RWPE2 (cell line): ENCODE data around the gene TRAF7.
A peak's percentile ranks its signal among the peaks of the same experiment; 100 is the strongest.

Source experiments
- ATAC-seq: fragments of 200-7000 bp; cut with Tn5 transposase; 3 replicates; pipeline ENCODE4 v1.9.1; 2021; ENCODE audit warnings: low read depth
- DNase-seq: peaks from one replicate; pipeline ENCODE4 v3.0.0-alpha.2; 2020; ENCODE audit warnings: low spot score
- H3K27ac ChIP-seq: fragments of 450-650 bp; 2 replicates; pipeline ENCODE4 v1.5.1; 2017; ENCODE audit warnings: mild to moderate bottlenecking; ENCODE audit not compliant: poor library complexity, severe bottlenecking
- H3K27me3 ChIP-seq: fragments of 250-450 bp; sonication (Bioruptor Pico); 2 replicates; pipeline ENCODE4 v1.5.1; 2021; ENCODE audit warnings: mild to moderate bottlenecking, moderate library complexity; ENCODE audit not compliant: insufficient read depth, poor library complexity, severe bottlenecking
- H3K36me3 ChIP-seq: fragments of 250-450 bp; sonication (Bioruptor Pico); 2 replicates; pipeline ENCODE4 v1.5.1; 2020; ENCODE audit warnings: low read depth, mild to moderate bottlenecking, moderate library complexity
- H3K4me1 ChIP-seq: fragments of 250-450 bp; sonication (Bioruptor Pico); 2 replicates; pipeline ENCODE4 v1.5.1; 2021; ENCODE audit warnings: mild to moderate bottlenecking, moderate library complexity; ENCODE audit not compliant: insufficient read depth, poor library complexity, severe bottlenecking
- H3K4me3 ChIP-seq: fragments of 250-450 bp; sonication (Bioruptor Pico); 2 replicates; pipeline ENCODE4 v1.5.1; 2021; ENCODE audit warnings: mild to moderate bottlenecking, moderate library complexity; ENCODE audit not compliant: severe bottlenecking
- H3K9me3 ChIP-seq: fragments of 250-450 bp; sonication (Bioruptor Pico); 2 replicates; pipeline ENCODE4 v1.5.1; 2021; ENCODE audit warnings: mild to moderate bottlenecking, moderate library complexity; ENCODE audit not compliant: severe bottlenecking
- TF ChIP-seq, protein P1 (sequence below): fragments of 450-650 bp; IDR thresholded peaks from one replicate; pipeline ENCODE4 v1.5.1; 2017; ENCODE audit warnings: mild to moderate bottlenecking, moderate library complexity; ENCODE audit not compliant: poor library complexity, severe bottlenecking

The TRAF7 gene

DNA sequence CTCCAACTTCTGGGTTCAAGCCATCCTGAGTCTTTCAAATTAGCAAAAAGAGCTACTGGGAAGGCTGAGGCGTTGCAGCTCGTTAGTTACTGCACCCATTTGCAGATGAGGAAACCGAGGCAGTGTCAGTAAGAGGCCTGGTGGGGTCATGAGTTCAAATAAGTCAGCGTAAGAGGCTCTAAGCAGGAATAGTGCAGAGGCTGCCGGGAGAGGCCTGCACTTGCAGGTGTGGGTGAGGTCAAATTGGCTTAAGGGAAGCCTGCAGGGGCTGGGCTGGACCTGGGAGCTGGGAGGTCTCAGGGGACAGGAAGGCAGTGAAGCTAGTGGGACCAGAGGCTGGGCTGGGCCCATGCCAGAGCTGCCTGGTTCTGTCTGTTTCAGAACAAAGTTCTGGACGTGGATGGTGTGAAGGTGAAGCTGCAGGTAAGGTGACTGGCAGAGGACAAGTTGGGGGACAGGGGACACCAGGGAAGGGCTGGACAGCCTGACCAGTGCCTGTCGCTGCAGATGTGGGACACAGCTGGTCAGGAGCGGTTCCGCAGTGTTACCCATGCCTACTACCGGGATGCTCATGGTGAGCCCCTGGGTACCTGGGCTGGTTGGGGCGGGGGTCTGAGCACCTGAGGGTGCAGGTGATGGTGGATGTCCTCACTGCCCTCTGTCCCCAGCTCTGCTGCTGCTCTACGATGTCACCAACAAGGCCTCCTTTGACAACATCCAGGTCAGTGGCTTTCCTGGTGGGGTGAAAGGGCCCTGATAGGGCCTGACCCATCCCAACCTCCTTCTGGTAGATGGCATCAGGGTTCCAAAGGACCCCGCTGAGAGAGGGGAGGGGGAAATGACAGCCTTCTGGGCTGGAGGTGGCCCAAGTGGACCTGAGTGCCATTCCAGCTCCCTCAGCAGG is 4.1 kb upstream of the TRAF7 start:
- no peaks in the 10 kb centered on the region for H3K9me3 ChIP-seq
- TF ChIP-seq, protein P1, sequence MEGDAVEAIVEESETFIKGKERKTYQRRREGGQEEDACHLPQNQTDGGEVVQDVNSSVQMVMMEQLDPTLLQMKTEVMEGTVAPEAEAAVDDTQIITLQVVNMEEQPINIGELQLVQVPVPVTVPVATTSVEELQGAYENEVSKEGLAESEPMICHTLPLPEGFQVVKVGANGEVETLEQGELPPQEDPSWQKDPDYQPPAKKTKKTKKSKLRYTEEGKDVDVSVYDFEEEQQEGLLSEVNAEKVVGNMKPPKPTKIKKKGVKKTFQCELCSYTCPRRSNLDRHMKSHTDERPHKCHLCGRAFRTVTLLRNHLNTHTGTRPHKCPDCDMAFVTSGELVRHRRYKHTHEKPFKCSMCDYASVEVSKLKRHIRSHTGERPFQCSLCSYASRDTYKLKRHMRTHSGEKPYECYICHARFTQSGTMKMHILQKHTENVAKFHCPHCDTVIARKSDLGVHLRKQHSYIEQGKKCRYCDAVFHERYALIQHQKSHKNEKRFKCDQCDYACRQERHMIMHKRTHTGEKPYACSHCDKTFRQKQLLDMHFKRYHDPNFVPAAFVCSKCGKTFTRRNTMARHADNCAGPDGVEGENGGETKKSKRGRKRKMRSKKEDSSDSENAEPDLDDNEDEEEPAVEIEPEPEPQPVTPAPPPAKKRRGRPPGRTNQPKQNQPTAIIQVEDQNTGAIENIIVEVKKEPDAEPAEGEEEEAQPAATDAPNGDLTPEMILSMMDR, result no peak
- DNase-seq, result peak; percentile 63
- no peak overlapping the region for H3K4me3 ChIP-seq
- no peak for ATAC-seq
- H3K27me3 ChIP-seq, result no peaks in the 10 kb centered on the region
- peaks cover 18% of the 10 kb centered on the region for H3K4me1 ChIP-seq
- H3K36me3 ChIP-seq, result peaks cover 38% of the 10 kb centered on the region
- H3K27ac ChIP-seq, result peak overlapping the region; percentile 93

DNA sequence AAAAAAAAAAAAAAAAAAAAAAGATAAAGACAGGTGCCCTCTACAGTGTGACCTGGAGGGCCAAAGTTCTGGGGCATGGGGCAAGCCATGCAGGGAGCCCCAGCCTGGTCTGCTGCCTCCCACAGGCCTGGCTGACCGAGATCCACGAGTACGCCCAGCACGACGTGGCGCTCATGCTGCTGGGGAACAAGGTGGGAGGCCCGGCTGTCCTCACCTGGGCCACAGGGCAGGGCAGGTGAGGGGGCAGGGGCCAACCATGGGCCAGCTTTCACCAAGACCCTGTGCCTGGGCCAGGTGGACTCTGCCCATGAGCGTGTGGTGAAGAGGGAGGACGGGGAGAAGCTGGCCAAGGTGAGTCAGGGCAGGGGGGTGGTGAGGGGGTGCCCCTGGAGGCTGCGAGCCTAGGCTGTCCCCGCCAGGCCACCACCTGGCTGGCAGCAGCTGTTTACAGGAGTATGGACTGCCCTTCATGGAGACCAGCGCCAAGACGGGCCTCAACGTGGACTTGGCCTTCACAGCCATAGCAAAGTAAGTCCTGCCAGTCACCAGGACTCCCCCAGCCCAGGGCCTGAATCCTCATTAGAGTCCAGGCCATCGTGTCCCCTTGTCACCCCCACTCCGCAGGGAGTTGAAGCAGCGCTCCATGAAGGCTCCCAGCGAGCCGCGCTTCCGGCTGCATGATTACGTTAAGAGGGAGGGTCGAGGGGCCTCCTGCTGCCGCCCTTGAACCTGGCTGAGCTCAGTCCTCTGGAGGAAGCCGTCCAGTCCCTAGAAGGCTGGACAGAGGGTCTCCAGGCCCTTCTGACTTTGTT is 2.7 kb upstream of the TRAF7 start:
- H3K36me3 ChIP-seq, result peaks cover 38% of the 10 kb centered on the region
- peaks cover 23% of the 10 kb centered on the region for H3K4me1 ChIP-seq
- DNase-seq (peak; percentile 73), ATAC-seq (no peak)
- peak overlapping the region; percentile 93 for H3K27ac ChIP-seq
- H3K4me3 ChIP-seq, result peak overlapping the region; percentile 75
- TF ChIP-seq, protein P1, result no peak
- H3K9me3 ChIP-seq, result no peaks in the 10 kb centered on the region
- H3K27me3 ChIP-seq, result no peaks in the 10 kb centered on the region

DNA sequence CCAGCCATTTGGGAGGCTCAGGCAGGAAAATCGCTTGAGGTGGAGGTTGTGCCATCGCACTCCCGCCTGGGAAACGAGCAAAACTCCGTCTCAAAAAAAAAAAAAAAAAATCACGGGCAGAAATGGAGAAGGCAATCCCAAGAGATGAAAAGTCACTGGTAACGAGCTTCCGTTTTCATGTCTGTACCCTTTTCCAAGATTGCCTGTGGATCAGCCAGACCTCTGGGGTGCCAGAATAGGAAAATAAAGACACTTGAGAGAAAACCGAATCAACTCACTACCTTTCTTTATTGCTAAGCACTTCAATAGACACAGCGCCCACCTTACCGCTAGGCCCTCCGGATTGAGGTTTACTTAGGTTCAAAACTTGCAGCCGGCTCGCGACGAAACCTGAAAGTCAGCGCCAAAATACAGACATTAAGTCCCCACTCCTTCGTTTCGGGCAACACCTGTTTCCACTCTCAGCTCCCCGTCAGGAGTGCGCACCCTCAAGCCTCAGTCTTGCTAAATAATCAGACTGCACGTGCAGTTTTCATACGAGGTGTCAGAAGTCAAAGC is 970 bp upstream of the TRAF7 start:
- peaks cover 42% of the 10 kb centered on the region for H3K36me3 ChIP-seq
- ATAC-seq (no peak), DNase-seq (no peak)
- no peaks in the 10 kb centered on the region for H3K9me3 ChIP-seq
- H3K27ac ChIP-seq, result peak overlapping the region; percentile 93
- TF ChIP-seq, protein P1, result no peak
- H3K27me3 ChIP-seq, result no peaks in the 10 kb centered on the region
- H3K4me3 ChIP-seq, result peak overlapping the region; percentile 75
- peaks cover 33% of the 10 kb centered on the region for H3K4me1 ChIP-seq

DNA sequence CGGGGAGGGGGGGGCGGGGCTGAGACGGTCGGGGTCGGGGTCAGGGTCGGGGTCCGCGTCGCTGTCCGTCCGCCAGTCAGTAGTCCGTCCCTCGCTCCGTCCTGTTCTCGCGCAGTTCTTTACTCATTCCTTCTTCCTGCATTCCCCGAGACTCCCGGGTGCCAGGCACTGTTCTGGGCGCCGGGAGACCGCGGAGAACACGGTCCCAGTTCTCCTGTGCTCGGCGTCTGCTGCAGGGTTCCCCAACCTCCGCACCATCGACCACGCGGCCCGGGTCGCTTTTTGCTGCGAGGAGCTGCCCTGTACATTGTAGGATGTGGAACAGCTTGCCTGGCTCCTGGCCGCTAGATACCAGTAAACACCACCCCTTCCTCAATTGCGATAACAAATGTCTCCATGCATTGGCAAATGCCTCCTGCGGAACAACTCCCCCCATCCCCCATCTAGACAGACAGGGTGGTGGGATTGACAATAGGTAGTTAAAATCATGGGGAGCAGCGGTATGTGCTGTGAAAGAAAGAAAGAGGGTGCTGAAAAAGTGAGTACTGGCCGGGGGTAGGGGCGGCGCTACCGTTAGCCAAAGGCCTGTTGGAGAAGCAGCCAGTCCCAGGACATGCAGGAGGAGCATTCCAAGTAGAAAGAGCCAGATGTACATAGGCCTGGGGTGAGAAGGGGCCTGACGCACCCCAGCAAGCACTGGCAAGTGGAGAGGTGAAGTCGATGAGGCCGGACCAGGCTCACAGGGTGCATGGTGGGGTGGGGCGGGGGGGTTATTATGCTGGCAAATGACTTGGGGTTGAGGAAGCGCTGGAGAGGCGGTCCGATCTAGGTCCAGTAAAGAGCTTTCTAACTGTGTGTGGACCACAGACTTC is 631 bp downstream of the TRAF7 start:
- Histone ChIP-seq H3K4me3 (peak overlapping the region; percentile 81), H3K9me3 (no peaks in the 10 kb centered on the region), H3K36me3 (peaks cover 40% of the 10 kb centered on the region), H3K4me1 (peaks cover 37% of the 10 kb centered on the region), H3K27me3 (no peaks in the 10 kb centered on the region), H3K27ac (peak overlapping the region; percentile 93)
- TF ChIP-seq, protein P1, result no peak
- DNase-seq (no peak), ATAC-seq (peak; percentile 11; the same call in 2 of the 3 replicates)
